Neural progenitor cell (in vitro differentiated cells): ENCODE measurements around the gene IL20RB.
"Not testable (repeated sequence)": the region's sequence is repeated elsewhere in the genome, so short reads cannot be mapped to it uniquely, and the experiment has no call there.

ENCODE experiments used
- CTCF ChIP-seq: fragments of 200-600 bp; sonication (generic); IDR thresholded peaks from 2 replicates; pipeline ENCODE4 v1.5.1; 2017; ENCODE audit warnings: antibody characterized with exemption, mild to moderate bottlenecking
- EZH2 ChIP-seq: fragments of 200-600 bp; sonication (generic); IDR thresholded peaks from 2 replicates; pipeline ENCODE4 v1.6.1; 2017; ENCODE audit warnings: antibody characterized with exemption, mild to moderate bottlenecking, moderate library complexity
- EZH2phosphoT487 ChIP-seq: fragments of 200-600 bp; sonication (generic); IDR thresholded peaks from 2 replicates; pipeline ENCODE4 v1.6.1; 2017; ENCODE audit warnings: antibody characterized with exemption

- not testable (repeated sequence) for TF ChIP-seq CTCF, EZH2phosphoT487, EZH2
These were observed 49.6 kb downstream of the IL20RB start for GRCh38 chr3:137007376-137007775.
